ENCODE results near the gene NYAP2. TPM values are rescaled to one million over a fixed set of nuclear protein-coding genes. Genes with fewer than 3 reads are reported as not detected.

NYAP2 gene
- total RNA-seq, 1 donor from 2014 or later = not detected

DNA sequence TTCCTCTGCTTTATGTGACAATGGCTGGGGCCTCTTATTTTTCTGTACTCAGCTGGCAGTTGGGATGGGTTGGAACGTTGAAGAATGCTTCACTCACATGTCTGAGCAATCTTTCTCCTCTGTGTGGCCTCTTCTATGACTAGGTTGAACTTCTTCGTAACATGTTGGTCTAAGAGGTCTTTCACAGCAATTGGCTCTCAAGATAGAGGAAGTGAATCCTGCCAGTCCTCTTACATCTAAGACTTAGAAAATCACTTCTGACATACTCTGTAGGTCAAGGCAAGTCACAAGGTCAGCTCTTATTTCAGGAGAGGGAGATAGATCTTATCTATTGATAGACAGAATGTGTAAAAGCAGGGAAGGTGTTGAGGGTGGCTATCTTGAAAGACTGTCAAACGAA is 174.1 kb downstream of the NYAP2 start:
- no peaks in the 10 kb centered on the region for H3K4me1 ChIP-seq
- TF ChIP-seq, protein P1, sequence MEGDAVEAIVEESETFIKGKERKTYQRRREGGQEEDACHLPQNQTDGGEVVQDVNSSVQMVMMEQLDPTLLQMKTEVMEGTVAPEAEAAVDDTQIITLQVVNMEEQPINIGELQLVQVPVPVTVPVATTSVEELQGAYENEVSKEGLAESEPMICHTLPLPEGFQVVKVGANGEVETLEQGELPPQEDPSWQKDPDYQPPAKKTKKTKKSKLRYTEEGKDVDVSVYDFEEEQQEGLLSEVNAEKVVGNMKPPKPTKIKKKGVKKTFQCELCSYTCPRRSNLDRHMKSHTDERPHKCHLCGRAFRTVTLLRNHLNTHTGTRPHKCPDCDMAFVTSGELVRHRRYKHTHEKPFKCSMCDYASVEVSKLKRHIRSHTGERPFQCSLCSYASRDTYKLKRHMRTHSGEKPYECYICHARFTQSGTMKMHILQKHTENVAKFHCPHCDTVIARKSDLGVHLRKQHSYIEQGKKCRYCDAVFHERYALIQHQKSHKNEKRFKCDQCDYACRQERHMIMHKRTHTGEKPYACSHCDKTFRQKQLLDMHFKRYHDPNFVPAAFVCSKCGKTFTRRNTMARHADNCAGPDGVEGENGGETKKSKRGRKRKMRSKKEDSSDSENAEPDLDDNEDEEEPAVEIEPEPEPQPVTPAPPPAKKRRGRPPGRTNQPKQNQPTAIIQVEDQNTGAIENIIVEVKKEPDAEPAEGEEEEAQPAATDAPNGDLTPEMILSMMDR (IDR thresholded peaks at IDR 0.05) = no peak
- H3K4me3 ChIP-seq = no peak overlapping the region
- DNase-seq (ENCODE audit: low spot score in 2 of 2) = no peak
- H3K27ac ChIP-seq = no peak overlapping the region
- no peaks in the 10 kb centered on the region for H3K9me3 ChIP-seq
- H3K36me3 ChIP-seq = no peaks in the 10 kb centered on the region
- intact Hi-C loops (cut with DNase I) = no loop called here
- H3K27me3 ChIP-seq = no peaks in the 10 kb centered on the region

DNA sequence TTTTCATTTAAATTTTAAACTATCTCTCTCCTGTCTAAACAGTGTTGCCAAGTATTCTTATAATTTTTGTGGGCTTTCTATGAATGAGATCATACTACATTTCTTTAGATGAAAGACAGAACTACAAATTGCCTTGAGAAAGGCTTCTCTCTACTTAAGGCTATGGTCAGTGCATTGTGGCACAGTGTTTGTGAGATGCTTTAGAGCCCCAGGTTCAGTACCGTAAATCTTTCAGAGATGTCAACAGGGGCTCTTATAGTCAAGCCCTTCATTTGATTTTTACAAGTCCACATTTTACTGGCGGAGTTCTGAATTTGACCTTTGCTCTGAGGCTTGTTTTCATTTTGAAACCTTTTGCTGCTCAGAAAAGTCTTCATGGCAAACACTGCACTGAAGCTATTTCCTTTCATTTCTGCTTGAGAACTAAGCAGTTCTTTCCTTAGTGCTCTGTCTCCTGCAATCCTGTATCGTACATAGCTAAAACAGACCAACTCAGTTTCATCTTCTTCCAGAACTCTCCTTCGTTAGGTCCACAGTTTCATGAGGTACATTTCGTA is 175.2 kb downstream of the NYAP2 start:
- intact Hi-C loops (cut with DNase I) = no loop called here

DNA sequence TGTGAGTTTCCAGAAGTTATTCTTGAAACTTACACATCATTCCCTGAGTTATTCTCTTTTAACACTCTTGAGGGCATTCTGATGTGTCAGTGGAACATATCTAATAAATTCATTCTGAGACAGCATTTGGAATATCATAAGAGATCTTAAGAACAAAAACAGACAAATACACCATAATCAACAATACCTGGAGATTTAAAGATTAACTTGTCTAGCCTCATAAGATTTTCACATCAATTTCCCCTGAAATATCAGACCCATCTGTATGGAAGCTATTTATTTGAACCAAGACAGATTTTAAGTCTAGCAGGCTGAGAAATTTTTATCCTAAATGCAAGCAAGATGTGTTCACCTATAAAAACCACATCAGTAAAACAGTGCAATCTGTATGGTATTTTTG is 181.6 kb downstream of the NYAP2 start:
- intact Hi-C loops (cut with DNase I) = no loop called here
- TF ChIP-seq, protein P1 (IDR thresholded peaks at IDR 0.05) = no peak
- H3K27ac ChIP-seq = no peak overlapping the region
- H3K36me3 ChIP-seq = no peaks in the 10 kb centered on the region
- H3K27me3 ChIP-seq = no peaks in the 10 kb centered on the region
- H3K9me3 ChIP-seq = no peaks in the 10 kb centered on the region
- DNase-seq (ENCODE audit: low spot score in 2 of 2) = no peak
- H3K4me1 ChIP-seq = no peaks in the 10 kb centered on the region
- no peak overlapping the region for H3K4me3 ChIP-seq

More for the DNA sequence above, 175.2 kb downstream of the NYAP2 start:
- Histone ChIP-seq H3K4me3 (no peak overlapping the region), H3K27me3 (no peaks in the 10 kb centered on the region), H3K9me3 (no peaks in the 10 kb centered on the region), H3K4me1 (no peaks in the 10 kb centered on the region), H3K36me3 (no peaks in the 10 kb centered on the region), H3K27ac (no peak overlapping the region)
- TF ChIP-seq, protein P1 (IDR thresholded peaks at IDR 0.05) = no peak
- no peak for DNase-seq (ENCODE audit: low spot score in 2 of 2)

DNA sequence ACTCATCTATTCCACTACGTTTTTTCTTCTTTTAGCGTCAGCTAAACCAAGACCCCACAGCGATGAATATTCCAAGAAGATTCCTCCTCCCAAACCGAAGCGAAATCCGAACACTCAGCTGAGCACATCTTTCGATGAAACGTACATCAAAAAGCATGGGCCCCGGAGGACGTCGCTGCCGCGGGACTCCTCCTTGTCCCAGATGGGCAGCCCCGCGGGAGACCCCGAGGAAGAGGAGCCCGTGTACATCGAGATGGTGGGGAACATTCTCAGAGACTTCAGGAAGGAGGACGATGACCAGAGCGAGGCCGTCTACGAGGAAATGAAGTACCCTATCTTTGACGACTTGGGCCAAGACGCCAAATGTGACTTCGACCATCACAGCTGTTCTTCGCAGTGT is 182.4 kb downstream of the NYAP2 start:
- TF ChIP-seq, protein P1 (IDR thresholded peaks at IDR 0.05) = no peak
- H3K36me3 ChIP-seq = no peaks in the 10 kb centered on the region
- intact Hi-C loops (cut with DNase I) = no loop called here
- no peak for DNase-seq (ENCODE audit: low spot score in 2 of 2)
- no peak overlapping the region for H3K27ac ChIP-seq
- no peaks in the 10 kb centered on the region for H3K27me3 ChIP-seq
- H3K4me3 ChIP-seq = no peak overlapping the region
- H3K4me1 ChIP-seq = no peaks in the 10 kb centered on the region
- no peaks in the 10 kb centered on the region for H3K9me3 ChIP-seq

DNA sequence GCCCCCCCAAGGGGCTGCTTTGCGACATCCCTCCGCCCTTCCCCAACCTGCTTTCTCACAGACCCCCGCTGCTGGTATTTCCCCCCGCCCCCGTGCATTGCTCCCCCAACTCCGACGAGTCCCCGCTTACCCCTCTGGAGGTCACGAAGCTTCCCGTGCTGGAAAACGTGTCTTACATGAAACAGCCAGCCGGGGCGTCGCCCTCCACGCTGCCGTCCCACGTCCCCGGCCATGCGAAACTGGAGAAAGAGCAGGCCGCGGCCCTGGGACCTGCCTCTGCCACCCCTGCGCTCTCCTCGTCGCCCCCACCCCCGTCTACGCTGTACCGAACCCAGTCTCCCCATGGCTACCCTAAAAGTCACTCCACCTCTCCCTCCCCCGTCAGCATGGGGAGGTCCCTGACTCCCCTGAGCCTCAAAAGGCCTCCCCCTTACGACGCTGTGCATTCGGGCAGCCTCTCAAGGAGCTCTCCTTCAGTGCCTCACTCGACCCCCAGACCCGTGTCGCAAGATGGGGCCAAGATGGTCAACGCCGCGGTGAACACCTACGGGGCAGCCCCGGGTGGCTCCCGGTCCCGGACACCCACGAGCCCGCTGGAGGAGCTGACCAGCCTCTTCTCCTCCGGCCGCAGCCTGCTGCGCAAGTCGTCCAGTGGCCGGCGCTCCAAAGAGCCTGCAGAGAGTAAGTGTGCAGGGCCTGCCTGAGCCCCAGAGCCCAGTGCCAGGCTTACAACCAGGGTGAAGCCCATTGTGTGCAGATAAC is 183.0 kb downstream of the NYAP2 start:
- intact Hi-C loops (cut with DNase I) = no loop called here
- DNase-seq (ENCODE audit: low spot score in 2 of 2) = no peak
- no peaks in the 10 kb centered on the region for H3K36me3 ChIP-seq
- H3K4me3 ChIP-seq = no peak overlapping the region
- no peaks in the 10 kb centered on the region for H3K4me1 ChIP-seq
- no peaks in the 10 kb centered on the region for H3K9me3 ChIP-seq
- H3K27ac ChIP-seq = no peak overlapping the region
- H3K27me3 ChIP-seq = no peaks in the 10 kb centered on the region
- TF ChIP-seq, protein P1 (IDR thresholded peaks at IDR 0.05) = no peak
